HG02759 (cell line): Measurements from ENCODE around the gene C4orf33.
"Not testable (repeated sequence)": the region's sequence is repeated elsewhere in the genome, so short reads cannot be mapped to it uniquely, and the experiment has no call there.

Experiments
- ATAC-seq: cut with Tn5 transposase; IDR thresholded peaks from one replicate; pipeline ENCODE4 v1.9.1; 2021; ENCODE audit warnings: mild to moderate bottlenecking, moderate library complexity; ENCODE audit not compliant: unreplicated experiment

The C4orf33 gene

DNA sequence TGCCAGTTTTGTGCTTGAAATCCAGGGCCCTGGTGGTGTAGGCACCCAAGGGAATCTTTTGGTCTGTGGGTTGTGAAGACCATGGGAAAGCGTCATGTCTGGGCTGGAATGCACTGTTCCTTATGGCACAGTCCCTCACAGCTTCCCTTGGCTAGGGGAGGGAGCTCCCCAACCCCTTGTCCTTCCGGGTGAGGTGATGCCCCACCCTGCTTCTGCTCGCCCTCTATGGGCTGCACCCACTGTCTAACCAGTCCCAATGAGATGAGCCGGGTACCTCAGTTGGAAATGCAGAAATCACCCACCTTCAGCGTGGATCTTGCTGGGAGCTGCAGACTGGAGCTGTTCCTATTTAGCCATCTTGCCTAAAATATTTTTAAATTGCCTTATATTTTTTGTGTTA is 30.7 kb downstream of the C4orf33 start:
- ATAC-seq, result not testable (repeated sequence)

DNA sequence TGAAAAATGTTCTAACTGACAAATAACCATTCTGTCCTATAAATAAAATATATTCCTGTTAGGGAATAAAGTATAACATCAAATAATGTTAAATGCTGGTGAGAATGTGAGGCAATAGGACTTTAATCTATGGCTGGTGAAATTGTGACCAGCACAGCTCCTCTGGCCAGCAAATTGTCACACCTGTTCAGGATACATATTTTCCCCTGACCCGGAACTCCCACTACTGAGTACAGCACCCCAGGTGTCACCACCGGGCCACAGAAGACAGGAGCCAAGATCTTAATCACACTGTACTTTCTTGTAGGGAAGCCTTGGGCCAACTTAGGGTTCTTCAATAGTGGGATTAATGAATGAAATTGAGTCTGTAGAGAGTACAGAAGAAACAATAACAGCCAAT is 33.2 kb downstream of the C4orf33 start:
- no peak for ATAC-seq

DNA sequence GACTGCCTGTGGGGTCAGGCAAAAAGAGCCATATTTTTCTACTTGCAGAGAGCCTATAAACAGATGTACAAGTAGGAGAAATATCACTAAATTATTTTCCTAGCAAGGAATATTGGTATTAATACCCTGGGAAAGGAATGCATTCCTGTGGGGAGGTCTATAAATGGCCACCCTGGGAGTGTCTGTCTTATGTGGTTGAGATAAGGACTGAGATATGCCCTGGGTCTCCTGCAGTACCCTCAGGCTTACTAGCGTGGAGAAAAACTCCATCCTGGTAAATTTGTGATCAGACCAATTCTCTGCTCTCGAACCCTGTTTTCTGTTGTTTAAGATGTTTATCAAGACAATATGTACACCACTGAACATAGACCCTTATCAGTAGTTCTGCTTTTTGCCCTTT is 35.4 kb downstream of the C4orf33 start:
- no peak for ATAC-seq

DNA sequence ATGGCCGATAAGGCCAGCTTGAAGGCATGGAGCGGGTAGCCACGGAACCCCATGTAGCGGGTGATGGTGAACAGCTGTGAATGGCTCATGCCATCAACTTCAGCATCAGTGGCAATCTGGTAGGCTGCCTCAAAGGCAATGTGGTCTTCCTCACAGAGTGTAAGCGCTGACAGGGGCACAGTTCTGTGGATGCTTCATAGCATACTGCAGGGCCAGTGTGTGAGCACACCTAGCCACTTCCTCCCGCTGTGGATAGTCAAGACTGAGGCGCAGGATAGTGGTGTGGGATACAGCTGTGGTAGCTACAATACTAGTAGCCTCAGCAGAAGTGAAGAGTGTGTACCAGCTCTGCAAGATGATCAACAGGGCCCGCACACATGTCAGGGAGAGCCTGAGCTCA is 40.5 kb downstream of the C4orf33 start:
- no peak for ATAC-seq

DNA sequence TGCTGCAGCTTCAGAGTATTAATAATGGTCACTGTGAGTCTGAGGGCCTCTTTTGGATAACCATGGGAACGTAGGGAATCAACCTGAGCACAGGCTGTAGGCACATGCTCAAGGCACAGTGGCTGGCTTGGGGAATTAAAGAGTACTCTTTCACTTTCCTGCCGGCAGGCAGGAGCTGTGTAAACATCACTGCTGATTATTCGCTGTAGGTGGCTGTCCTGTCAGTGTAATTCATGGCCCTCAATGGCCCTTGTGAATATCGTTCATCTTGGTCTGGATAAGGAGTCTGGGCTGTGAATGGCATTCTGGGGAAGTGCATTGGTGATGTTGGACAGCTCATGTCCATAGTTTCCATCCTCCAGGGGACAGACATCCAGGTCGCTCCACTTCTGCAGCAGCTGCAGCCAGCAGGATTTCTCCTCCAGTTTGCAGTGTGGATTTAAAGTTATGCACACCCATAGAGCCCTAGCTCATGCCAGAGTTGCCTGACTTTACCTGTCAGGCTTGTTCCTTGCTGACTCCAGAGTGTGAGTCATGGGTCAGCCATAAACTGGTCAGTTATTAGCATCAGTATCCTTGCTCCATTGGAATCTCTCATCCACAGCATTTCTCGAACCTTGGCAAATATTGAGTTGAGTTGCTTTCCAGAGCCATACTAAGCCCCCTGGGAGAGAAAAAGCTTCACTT is 43.0 kb downstream of the C4orf33 start:
- ATAC-seq, result no peak

DNA sequence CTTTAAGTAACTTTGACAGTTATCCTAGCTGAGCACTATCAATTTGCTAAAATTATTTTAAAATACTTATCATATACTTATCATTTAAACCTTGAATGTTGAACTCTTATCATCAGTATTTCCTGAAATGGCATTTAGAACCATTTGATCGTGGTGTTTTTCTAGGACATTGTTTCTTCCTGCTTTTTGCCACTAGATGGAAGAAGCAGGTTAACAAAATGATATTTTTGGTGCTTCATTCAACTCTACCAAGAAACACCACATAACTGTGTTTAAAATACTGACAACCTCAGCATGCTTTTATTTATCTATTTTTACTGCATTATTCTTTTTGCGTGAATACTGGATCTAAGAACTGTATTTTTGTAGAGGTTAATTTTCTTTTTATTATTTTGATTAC is 44.6 kb downstream of the C4orf33 start:
- no peak for ATAC-seq

DNA sequence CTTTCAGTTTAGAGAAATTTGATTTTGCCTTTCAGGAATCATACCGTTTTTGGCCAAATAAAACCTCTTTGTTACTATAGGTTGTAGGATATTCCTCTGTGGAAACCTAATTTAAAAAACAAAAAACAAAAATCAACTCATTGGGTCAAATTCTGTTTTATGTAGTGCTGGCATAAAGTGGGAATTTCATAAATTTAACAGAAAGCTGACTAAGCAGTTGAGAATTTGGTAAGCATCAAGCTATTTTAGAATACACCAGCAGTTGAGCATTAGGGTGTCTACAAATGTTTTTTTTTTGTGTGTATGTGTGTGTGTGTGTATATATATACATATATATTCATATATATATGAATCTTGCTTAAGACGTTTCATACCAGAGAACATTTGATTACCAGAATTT is 47.4 kb downstream of the C4orf33 start:
- ATAC-seq, result no peak

DNA sequence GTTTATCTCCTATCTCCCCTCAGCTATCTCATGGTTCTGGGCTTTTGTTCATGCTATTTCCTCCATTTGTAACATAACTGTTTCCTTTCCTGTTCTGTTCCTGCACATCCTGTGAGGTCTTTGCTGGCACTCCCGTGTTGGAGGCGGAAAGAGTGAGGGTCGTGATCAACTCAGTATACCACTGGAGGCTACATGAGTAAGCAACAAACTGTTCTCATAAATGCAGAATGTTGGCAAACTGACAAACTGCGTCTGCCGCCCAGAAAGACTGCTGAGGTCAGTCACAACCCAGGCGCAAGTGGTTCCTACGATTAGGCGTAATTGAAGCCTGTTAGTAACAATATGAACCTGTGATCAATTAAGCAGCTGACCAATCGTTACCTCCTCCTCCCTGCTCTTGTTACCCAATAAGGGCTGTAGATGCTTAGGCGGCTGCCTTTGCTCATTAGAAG is 48.8 kb downstream of the C4orf33 start:
- ATAC-seq, result no peak

DNA sequence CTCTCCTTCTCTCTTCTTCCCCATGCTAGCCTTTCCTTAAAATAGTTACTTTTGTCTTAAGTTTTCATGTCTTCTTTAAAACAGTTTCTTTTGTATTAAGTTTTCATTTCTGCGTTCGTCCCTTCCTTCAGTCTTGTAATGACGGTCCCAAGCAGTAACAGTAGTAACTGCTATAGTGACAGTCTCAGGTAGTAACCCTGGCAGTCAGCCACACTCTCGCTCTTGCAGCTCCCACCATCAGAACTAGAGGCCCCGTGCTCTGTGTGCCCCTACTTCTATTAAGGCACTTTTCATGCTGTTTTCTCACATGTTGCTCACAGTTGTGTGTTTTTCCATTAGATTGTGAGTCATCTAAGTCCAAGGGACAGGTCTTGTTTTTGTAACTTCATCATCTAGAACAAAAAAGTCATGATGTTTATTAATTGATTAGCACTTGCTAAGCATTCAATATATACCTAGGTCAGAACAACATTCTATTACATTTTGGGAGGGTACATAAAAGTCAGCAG is 49.3 kb downstream of the C4orf33 start:
- ATAC-seq, result no peak

DNA sequence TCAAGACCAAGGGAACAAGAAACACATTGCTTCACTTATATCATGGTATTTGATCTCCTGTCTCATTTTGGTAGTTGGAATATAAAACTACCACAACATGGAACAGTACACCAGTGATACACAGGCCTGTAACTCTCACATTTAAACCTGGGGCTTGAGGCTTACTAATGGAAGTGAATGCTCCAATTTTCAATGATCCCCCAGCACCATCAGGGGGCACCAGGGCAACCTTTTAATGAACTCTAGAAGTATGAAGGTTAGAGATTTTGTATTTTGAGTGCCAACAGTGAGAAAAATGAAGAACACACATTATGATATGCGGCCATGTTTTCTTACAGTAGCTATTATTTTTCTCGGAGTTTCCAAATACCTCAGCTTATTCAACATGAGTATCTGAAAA is 50.7 kb downstream of the C4orf33 start:
- no peak for ATAC-seq

DNA sequence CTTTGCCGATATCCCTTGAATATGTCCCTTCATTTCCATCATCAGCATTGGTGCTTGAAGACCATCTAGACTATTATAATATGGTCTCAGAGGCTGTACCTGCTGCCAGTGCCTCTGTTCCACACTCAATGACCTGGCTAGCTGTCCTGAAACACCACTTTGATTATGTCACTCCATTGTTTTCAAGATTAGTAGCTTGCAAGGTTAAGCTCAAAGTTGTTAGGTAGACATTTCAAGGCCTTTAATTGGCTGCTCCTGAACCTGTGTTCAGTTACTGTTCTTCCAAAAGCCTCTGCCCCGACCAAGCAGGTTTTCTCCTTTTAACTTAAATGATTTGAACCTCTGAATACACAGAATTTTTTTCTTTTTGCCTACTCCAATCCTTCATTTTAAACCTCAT is 52.9 kb downstream of the C4orf33 start:
- ATAC-seq, result no peak

DNA sequence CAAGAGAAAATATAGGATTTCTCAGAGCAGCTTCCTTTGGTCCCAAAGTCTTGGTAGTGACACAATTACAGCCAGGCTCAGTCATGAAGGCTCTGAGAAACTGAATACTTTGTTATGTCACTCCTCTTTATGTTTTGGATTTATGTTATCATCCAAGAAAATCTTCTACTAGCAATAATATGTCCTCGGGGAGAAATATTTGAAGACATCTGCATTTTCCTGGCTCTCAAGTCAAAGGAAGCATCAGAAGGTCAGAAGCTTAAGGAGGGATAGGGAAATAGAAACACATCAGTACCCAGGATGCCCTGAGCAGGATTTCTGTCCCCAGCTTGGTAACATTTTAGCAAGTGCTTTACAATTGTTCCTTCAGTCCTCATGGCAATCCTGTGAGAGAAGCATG is 54.0 kb downstream of the C4orf33 start:
- ATAC-seq, result no peak

DNA sequence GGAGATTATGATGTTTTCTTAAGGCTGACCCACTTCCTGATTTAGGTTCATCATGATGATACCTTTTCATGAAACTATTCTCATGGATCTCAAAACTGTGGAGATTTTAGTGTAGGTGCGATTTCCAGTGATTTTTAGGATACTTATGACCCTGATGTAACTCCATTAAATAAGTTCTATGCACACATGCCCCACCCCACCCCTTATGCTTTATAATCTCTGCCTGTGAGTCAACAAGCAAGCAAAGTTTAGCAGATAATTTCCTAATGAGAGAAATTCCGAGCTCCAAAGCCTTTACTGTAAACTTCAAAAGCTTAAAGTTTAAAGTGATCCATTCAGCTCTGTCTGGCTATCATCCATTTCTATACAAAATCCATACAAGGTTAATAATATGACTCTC is 56.4 kb downstream of the C4orf33 start:
- no peak for ATAC-seq

DNA sequence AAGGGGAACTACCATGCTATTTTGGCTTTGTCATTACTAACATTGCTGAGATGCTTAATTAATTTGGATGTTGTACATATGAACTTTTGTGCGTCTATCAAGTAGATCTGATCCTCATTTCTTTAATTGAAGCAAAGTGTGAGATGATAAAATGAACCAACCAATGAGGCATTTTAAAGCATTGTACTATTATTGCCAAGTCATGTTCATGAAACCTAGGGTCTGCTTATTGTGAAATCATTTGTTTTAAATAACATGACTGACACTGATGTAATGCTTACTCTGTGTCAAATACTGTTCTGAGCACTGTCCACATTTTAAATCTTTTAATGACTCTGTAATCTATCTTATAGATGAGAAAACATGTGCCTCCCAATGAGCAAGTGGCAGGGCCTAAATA is 57.7 kb downstream of the C4orf33 start:
- ATAC-seq, result no peak

DNA sequence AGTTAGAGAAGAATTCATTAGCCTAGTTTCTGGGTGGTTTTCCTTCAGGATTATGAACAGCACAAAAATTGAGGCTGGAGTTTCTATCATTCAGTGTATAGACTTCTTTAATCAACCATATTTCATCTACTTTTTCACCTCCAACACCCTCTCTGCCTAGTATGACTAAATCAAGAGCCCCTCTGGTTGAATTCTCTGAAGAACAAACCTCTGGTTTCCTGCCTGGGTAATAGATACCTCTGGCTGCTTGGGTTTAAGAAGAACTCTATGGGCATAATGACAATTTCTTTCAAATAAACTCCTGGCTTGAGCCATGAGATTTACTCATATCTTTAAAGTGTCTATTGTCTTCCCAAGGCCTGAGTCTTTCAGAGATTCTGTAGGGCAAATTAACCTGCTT is 66.5 kb downstream of the C4orf33 start:
- no peak for ATAC-seq

DNA sequence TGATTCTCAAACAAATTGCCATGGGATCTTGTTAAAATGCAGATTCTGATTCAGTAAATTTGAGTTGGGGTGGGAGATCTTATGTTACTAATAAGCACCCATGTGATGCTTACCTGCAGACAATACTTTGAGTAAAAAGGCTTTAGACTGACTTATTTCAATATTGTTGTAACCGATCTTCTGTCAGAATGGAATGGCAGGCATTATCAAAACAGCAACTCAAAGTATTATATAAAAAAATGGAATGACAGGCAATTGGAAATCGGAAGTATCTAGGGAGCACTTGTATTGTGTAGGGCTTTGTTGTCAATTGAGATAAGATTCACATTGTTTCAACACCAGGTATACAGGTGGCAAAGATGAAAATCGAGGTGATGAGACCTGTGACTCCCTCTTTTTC is 67.5 kb downstream of the C4orf33 start:
- no peak for ATAC-seq

DNA sequence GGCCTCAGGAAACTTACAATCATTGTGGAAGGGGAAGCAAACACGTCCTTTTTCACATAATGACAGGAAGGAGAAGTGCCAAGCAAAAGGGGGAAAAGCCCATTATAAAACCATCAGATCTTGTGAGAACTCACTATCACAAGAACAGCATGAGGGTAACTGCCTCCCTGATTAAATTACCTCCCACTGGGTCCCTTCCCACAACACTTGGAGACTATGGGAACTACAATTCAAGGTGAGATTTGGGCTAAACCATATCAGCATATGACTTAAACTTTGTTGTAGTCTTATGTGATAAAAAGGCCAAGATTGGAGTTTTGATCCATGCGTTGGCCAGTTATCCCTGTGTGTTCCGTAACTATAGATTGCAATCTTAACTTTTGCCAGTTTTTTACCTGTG is 68.3 kb downstream of the C4orf33 start:
- ATAC-seq, result no peak
